Smooth muscle cell (in vitro differentiated cells): ENCODE data around the gene HOXC4. TPM values are rescaled to one million over a fixed set of nuclear protein-coding genes. Genes with fewer than 3 reads are reported as not detected.

ENCODE experiments used
- DNase-seq: peaks from one replicate; lab custom pipeline; 2025; ENCODE audit not compliant: unreplicated experiment; lab: John Stamatoyannopoulos, UW
- H2AFZ ChIP-seq: fragments of 200-600 bp; sonication (generic); 2 replicates; pipeline ENCODE4 v1.6.0; 2016; ENCODE audit warnings: antibody characterized with exemption, low read depth, mild to moderate bottlenecking
- H3F3A ChIP-seq: fragments of 200-600 bp; sonication (generic); 2 replicates; pipeline ENCODE4 v1.6.0; 2017; ENCODE audit warnings: antibody characterized with exemption, low read depth
- H3K27ac ChIP-seq: fragments of 200-600 bp; sonication (generic); 2 replicates; pipeline ENCODE4 v1.5.1; 2016; ENCODE audit warnings: low read depth, mild to moderate bottlenecking
- H3K27me3 ChIP-seq: fragments of 200-600 bp; sonication (generic); 2 replicates; pipeline ENCODE4 v1.6.1; 2016; ENCODE audit warnings: low read depth, mild to moderate bottlenecking
- H3K36me3 ChIP-seq: fragments of 200-600 bp; sonication (generic); 2 replicates; pipeline ENCODE4 v1.5.1; 2016; ENCODE audit warnings: low read depth
- H3K4me1 ChIP-seq: fragments of 200-600 bp; sonication (generic); 2 replicates; pipeline ENCODE4 v1.5.1; 2016; ENCODE audit warnings: low read depth
- H3K4me2 ChIP-seq: fragments of 200-600 bp; sonication (generic); 2 replicates; pipeline ENCODE4 v1.6.0; 2016; ENCODE audit warnings: mild to moderate bottlenecking
- H3K4me3 ChIP-seq: fragments of 200-600 bp; sonication (generic); 2 replicates; pipeline ENCODE4 v1.5.1; 2016; ENCODE audit warnings: mild to moderate bottlenecking
- H3K79me2 ChIP-seq: fragments of 200-600 bp; sonication (generic); 2 replicates; pipeline ENCODE4 v1.6.0; 2016; ENCODE audit warnings: low read depth, mild to moderate bottlenecking
- H3K9ac ChIP-seq: fragments of 200-600 bp; sonication (generic); 2 replicates; pipeline ENCODE4 v1.6.0; 2016; ENCODE audit warnings: low read depth
- H3K9me3 ChIP-seq: fragments of 200-600 bp; sonication (generic); replicated peaks from 2 replicates; pipeline ENCODE4 v1.5.1; 2016; ENCODE audit warnings: low read depth
- H4K20me1 ChIP-seq: fragments of 200-600 bp; sonication (generic); 2 replicates; pipeline ENCODE4 v1.6.0; 2016; ENCODE audit warnings: low read depth
- WGBS: methylation state at CpG from one replicate; pipeline ENCODE4 v1.1.7; 2016; ENCODE audit warnings: low lambda C conversion rate; 5-methylcytosine and 5-hydroxymethylcytosine counted together
- polyA plus RNA-seq: library from polyadenylated mRNA; unstranded; fragments of >200 nt; fragmentation: Nextera tagmentation; extraction: Ambion mirVana; gene quantifications from 2 replicates; pipeline ENCODE4 v1.2.1, GENCODE V29; 2016
- total RNA-seq: library from RNA; depleted of rRNA; stranded (reverse); fragments of >200 nt; gene quantifications from 2 replicates; pipeline ENCODE4 v1.2.3, GENCODE V29; 2014
- TF ChIP-seq, protein P1 (sequence below): fragments of 200-600 bp; sonication (generic); IDR thresholded peaks from 2 replicates; pipeline ENCODE4 v1.5.1; 2017; ENCODE audit warnings: borderline replicate concordance, mild to moderate bottlenecking, antibody characterized with exemption; ENCODE audit not compliant: insufficient read depth, poor library complexity, severe bottlenecking

The HOXC4 gene
- total and polyA plus RNA-seq, 2 experiments from 2014 or later, result 0.49 to 1.2 TPM

DNA sequence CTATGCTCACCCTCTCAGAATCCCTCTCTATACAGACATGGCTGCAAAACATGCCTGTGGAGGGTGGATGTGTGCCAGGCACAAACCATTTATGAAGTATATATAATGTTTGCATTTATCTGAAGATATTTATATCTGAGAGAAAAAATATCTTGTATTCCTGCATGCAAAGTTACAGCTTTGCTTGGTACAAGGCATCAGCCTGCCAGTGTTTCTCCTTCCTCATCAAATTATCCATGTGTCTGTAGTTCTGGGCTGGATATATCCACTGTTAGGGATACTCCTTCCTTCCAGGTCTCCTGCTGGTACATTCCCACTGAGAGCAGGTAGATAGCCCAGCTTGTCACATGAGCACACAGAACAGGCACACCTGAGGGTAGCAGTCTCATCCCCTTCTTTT, 12.0 kb downstream of the HOXC4 start:
- no peaks in the 10 kb centered on the region for H3F3A ChIP-seq
- TF ChIP-seq, protein P1, sequence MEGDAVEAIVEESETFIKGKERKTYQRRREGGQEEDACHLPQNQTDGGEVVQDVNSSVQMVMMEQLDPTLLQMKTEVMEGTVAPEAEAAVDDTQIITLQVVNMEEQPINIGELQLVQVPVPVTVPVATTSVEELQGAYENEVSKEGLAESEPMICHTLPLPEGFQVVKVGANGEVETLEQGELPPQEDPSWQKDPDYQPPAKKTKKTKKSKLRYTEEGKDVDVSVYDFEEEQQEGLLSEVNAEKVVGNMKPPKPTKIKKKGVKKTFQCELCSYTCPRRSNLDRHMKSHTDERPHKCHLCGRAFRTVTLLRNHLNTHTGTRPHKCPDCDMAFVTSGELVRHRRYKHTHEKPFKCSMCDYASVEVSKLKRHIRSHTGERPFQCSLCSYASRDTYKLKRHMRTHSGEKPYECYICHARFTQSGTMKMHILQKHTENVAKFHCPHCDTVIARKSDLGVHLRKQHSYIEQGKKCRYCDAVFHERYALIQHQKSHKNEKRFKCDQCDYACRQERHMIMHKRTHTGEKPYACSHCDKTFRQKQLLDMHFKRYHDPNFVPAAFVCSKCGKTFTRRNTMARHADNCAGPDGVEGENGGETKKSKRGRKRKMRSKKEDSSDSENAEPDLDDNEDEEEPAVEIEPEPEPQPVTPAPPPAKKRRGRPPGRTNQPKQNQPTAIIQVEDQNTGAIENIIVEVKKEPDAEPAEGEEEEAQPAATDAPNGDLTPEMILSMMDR, result no peak
- no peak overlapping the region for H3K4me3 ChIP-seq
- no peak overlapping the region for H3K4me2 ChIP-seq
- peaks cover 93% of the 10 kb centered on the region for H3K27me3 ChIP-seq
- H4K20me1 ChIP-seq, result no peaks in the 10 kb centered on the region
- no peak overlapping the region for H2AFZ ChIP-seq
- no peak for DNase-seq
- H3K79me2 ChIP-seq, result no peaks in the 10 kb centered on the region
- no peaks in the 10 kb centered on the region for H3K9me3 ChIP-seq
- no peaks in the 10 kb centered on the region for H3K4me1 ChIP-seq
- no peak overlapping the region for H3K27ac ChIP-seq
- H3K36me3 ChIP-seq, result no peaks in the 10 kb centered on the region
- no peak overlapping the region for H3K9ac ChIP-seq

DNA sequence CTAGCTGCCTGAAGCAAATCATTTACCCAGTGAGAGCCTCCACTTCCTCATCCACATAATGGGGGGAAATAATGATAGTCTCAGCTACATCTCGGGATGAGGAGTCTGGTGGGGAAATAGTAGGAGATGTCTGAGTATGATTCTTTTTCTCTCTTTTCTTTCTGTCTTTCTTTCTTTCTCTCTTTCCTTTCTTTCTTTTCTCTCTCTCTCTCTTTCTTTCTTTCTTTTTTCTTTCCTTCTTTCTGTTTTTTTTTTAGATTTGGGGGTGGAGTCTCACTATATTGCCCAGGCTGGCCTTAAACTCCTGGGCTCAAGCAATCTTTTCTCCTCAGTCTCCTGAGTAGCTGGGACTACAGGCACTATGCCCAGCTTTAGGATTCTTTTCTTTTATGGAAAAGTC, 12.8 kb downstream of the HOXC4 start:
- Histone ChIP-seq H3K4me3 (no peak overlapping the region), H3F3A (no peaks in the 10 kb centered on the region), H3K9me3 (no peaks in the 10 kb centered on the region), H3K9ac (no peak overlapping the region), H3K79me2 (no peaks in the 10 kb centered on the region), H3K4me1 (no peaks in the 10 kb centered on the region), H3K36me3 (no peaks in the 10 kb centered on the region), H3K27ac (no peak overlapping the region), H3K4me2 (no peak overlapping the region), H4K20me1 (no peaks in the 10 kb centered on the region), H3K27me3 (peaks cover 93% of the 10 kb centered on the region), H2AFZ (no peak overlapping the region)
- TF ChIP-seq, protein P1, result no peak
- 74% methylated on average over 1 of the region's 1 CpG for WGBS
- no peak for DNase-seq

DNA sequence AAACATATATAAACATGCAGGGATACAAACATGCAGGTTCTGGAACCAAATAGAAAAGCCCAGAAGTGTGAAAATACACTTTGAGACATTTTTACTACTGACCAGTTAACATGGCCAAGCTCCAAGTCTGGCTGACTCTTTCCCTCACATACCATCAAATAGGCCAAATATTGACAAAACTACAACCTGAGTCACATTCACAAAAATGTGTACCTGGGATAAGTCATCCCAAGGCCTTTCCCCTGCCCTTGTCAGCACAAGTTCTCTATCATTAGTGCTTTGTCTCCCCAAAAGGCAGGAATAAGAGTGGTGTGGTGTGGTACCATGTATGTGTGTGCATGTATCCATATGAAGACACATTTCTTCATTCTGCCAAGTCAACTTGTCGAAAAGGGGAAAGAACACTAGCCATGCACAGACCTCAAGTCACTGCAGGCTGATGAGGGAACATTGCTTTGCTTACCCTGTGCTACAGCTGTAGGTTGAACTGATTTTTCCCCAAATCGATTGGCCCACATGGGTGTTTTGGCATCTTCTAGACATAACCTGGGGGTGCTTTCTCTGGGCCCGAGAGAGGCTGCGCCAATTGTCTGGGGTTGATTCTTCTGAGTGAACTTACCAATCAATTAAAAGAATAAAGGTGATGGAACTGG, 14.9 kb downstream of the HOXC4 start:
- Histone ChIP-seq H3K79me2 (no peaks in the 10 kb centered on the region), H3K9me3 (no peaks in the 10 kb centered on the region), H3K9ac (no peak overlapping the region), H3K36me3 (no peaks in the 10 kb centered on the region), H3K27me3 (peaks cover 92% of the 10 kb centered on the region), H3F3A (no peaks in the 10 kb centered on the region), H4K20me1 (no peaks in the 10 kb centered on the region), H3K4me2 (no peak overlapping the region), H3K4me3 (no peak overlapping the region), H3K4me1 (no peaks in the 10 kb centered on the region), H3K27ac (no peak overlapping the region), H2AFZ (no peak overlapping the region)
- WGBS, result 85% methylated on average over 4 of the region's 4 CpGs
- TF ChIP-seq, protein P1, result no peak
- DNase-seq, result no peak

DNA sequence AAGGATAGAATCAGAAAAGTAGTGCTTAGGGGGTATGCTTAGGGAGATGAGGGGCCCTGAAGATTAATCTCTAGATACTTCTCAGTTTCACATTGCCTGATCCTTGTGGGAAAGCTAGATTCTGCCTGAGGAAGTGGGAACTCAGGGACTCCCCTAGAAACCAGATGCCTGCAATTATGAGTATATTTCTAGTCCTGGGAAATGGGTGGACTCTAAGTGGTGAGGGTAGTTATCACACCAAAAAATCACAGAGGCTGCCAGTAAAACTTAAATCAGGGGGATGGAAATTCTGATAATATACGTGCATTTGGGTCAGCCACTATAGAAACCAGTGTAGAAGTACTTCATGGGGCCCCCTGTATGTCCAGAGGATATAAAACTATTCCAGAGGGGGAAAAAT, 18.3 kb downstream of the HOXC4 start:
- Histone ChIP-seq H4K20me1 (no peaks in the 10 kb centered on the region), H3K4me3 (no peak overlapping the region), H3K4me1 (no peaks in the 10 kb centered on the region), H3F3A (no peaks in the 10 kb centered on the region), H2AFZ (no peak overlapping the region), H3K9me3 (no peaks in the 10 kb centered on the region), H3K36me3 (no peaks in the 10 kb centered on the region), H3K9ac (no peak overlapping the region), H3K4me2 (no peak overlapping the region), H3K27me3 (peaks cover 94% of the 10 kb centered on the region), H3K79me2 (no peaks in the 10 kb centered on the region), H3K27ac (no peak overlapping the region)
- WGBS, result 63% methylated on average over 1 of the region's 1 CpG
- TF ChIP-seq, protein P1, result no peak
- DNase-seq, result no peak
